Endodermal cell (in vitro differentiated cells): Measurements from ENCODE around the gene TSHZ2. TPM values are rescaled to one million over a fixed set of nuclear protein-coding genes. Genes with fewer than 3 reads are reported as not detected.

Experiments
- DNase-seq: peaks from one replicate; pipeline ENCODE4 v3.0.0-alpha.2; 2017
- H3K27ac ChIP-seq: 2 replicates; pipeline ENCODE4 v1.5.1; 2013; ENCODE audit warnings: mild to moderate bottlenecking, low read depth, low read length, moderate library complexity
- H3K27me3 ChIP-seq: 2 replicates; pipeline ENCODE4 v1.6.1; 2013; ENCODE audit warnings: mild to moderate bottlenecking, low read length, moderate library complexity; ENCODE audit not compliant: insufficient read depth, control insufficient read depth, poor library complexity, severe bottlenecking
- H3K36me3 ChIP-seq: 2 replicates; pipeline ENCODE4 v1.7.0; 2013; ENCODE audit warnings: mild to moderate bottlenecking, low read length, moderate library complexity; ENCODE audit not compliant: control insufficient read depth, insufficient read depth
- H3K4me1 ChIP-seq: one replicate; pipeline ENCODE4 v1.7.0; 2013; ENCODE audit warnings: low read length; ENCODE audit not compliant: control insufficient read depth, insufficient read depth
- H3K4me3 ChIP-seq: 2 replicates; pipeline ENCODE4 v1.5.1; 2013; ENCODE audit warnings: mild to moderate bottlenecking, low read length, moderate library complexity
- H3K9ac ChIP-seq: 2 replicates; pipeline ENCODE4 v1.6.1; 2013; ENCODE audit warnings: mild to moderate bottlenecking, low read length, moderate library complexity; ENCODE audit not compliant: poor library complexity, severe bottlenecking; ENCODE audit errors: extremely low read depth
- H3K9me3 ChIP-seq: 2 replicates; pipeline ENCODE4 v1.6.1; 2013; ENCODE audit warnings: mild to moderate bottlenecking, low read length, moderate library complexity; ENCODE audit not compliant: control insufficient read depth
- H3K27ac Mint-ChIP-seq: 2 replicates; pipeline ENCODE4 v1.8.0; 2020; ENCODE audit warnings: mixed read lengths
- H3K27me3 Mint-ChIP-seq: 2 replicates; pipeline ENCODE4 v1.8.0; 2021; ENCODE audit warnings: mild to moderate bottlenecking, mixed read lengths; ENCODE audit not compliant: insufficient read depth
- H3K36me3 Mint-ChIP-seq: 2 replicates; pipeline ENCODE4 v1.8.0; 2020; ENCODE audit warnings: low read depth, mixed read lengths
- H3K4me1 Mint-ChIP-seq: 2 replicates; pipeline ENCODE4 v1.8.0; 2020; ENCODE audit warnings: mixed read lengths
- H3K4me3 Mint-ChIP-seq: 2 replicates; pipeline ENCODE4 v1.8.0; 2020; ENCODE audit warnings: mild to moderate bottlenecking, moderate library complexity, mixed read lengths
- H3K9me3 Mint-ChIP-seq: 2 replicates; pipeline ENCODE4 v1.8.0; 2020; ENCODE audit warnings: mild to moderate bottlenecking, mixed read lengths
- CTCF ChIP-seq: fragments of 200-600 bp; sonication (generic); conservative IDR thresholded peaks from 2 replicates; pipeline ENCODE4 v1.5.0; 2021; ENCODE audit warnings: antibody characterized with exemption, mild to moderate bottlenecking
- WGBS, 2 experiments: methylation state at CpG; one replicate each; pipeline versions ENCODE4 v1.1.5 to v1.1.7; 2013; ENCODE audit warnings: missing lambda C conversion rate in 2 of 2, mixed read lengths in 1 of 2; ENCODE audit not compliant: insufficient coverage in 1 of 2, insufficient read length in 1 of 2; 5-methylcytosine and 5-hydroxymethylcytosine counted together
- total RNA-seq, 2 donors: library from RNA; stranded (reverse); fragmentation: NEBNext Ultra II Directional in 1 of 2; extraction: Animal tissue kit (Norgen Biotek cat#: 25700) in 1 of 2; gene quantifications; 2 replicates in 1 of 2; 3 replicates in 1 of 2; pipeline ENCODE4 v1.2.1, GENCODE V29; 2021

TSHZ2 gene
- total RNA-seq, 2 donors from 2014 or later, result 0.07 to 0.31 TPM

GRCh38 chr20:53490620-53491019, 518.5 kb downstream of the TSHZ2 start:
- Histone ChIP-seq H3K27me3 (no peaks in the 10 kb centered on the region), H3K9me3 (no peaks in the 10 kb centered on the region), H3K9ac (no peak overlapping the region), H3K4me1 (no peaks in the 10 kb centered on the region), H3K27ac (no peak overlapping the region), H3K36me3 (no peaks in the 10 kb centered on the region), H3K4me3 (no peak overlapping the region)
- no peak for TF ChIP-seq CTCF
- Mint-ChIP-seq H3K27ac (no peak overlapping the region), H3K4me3 (no peak overlapping the region), H3K4me1 (no peaks in the 10 kb centered on the region), H3K27me3 (no peaks in the 10 kb centered on the region), H3K9me3 (no peaks in the 10 kb centered on the region), H3K36me3 (peaks cover 22% of the 10 kb centered on the region)
- DNase-seq, result no peak
- 100% methylated on average over 3 of the region's 3 CpGs; no CpG with 5 or more reads in 1 of the 2 experiments for WGBS, 2 experiments

GRCh38 chr20:53491462-53491861, 519.3 kb downstream of the TSHZ2 start:
- H3K27ac Mint-ChIP-seq, result no peak overlapping the region
- H3K4me3 Mint-ChIP-seq, result no peak overlapping the region
- no peak overlapping the region for H3K27ac ChIP-seq
- H3K4me1 ChIP-seq, result no peaks in the 10 kb centered on the region
- H3K9me3 Mint-ChIP-seq, result no peaks in the 10 kb centered on the region
- peaks cover 27% of the 10 kb centered on the region for H3K36me3 Mint-ChIP-seq
- TF ChIP-seq CTCF, result no peak
- H3K9ac ChIP-seq, result no peak overlapping the region
- no peak overlapping the region for H3K4me3 ChIP-seq
- H3K9me3 ChIP-seq, result no peaks in the 10 kb centered on the region
- WGBS, 2 experiments, result 93 to 96% methylated on average over 3 to 5 of the region's 5 CpGs
- no peak for DNase-seq
- no peaks in the 10 kb centered on the region for H3K27me3 Mint-ChIP-seq
- H3K27me3 ChIP-seq, result no peaks in the 10 kb centered on the region
- H3K36me3 ChIP-seq, result no peaks in the 10 kb centered on the region
- H3K4me1 Mint-ChIP-seq, result no peaks in the 10 kb centered on the region

- 98 to 100% methylated on average over 3 of the region's 3 CpGs for WGBS, 2 experiments
- Mint-ChIP-seq H3K27me3 (no peaks in the 10 kb centered on the region), H3K9me3 (peaks cover 2% of the 10 kb centered on the region), H3K4me3 (no peak overlapping the region), H3K36me3 (peaks cover 34% of the 10 kb centered on the region), H3K27ac (no peak overlapping the region), H3K4me1 (no peaks in the 10 kb centered on the region)
- H3K9ac ChIP-seq, result no peak overlapping the region
- DNase-seq, result no peak
- no peaks in the 10 kb centered on the region for H3K27me3 ChIP-seq
- H3K9me3 ChIP-seq, result no peaks in the 10 kb centered on the region
- no peak overlapping the region for H3K27ac ChIP-seq
- TF ChIP-seq CTCF, result no peak
- H3K36me3 ChIP-seq, result no peaks in the 10 kb centered on the region
- H3K4me1 ChIP-seq, result no peaks in the 10 kb centered on the region
- H3K4me3 ChIP-seq, result no peak overlapping the region
These were observed 520.1 kb downstream of the TSHZ2 start for GRCh38 chr20:53492212-53492611.
